T47D (cell line): ENCODE measurements around the gene OR2AP1.
"Not testable (repeated sequence)": the region's sequence is repeated elsewhere in the genome, so short reads cannot be mapped to it uniquely, and the experiment has no call there.

Source experiments
- DNase-seq, 2 experiments: peaks; one replicate each; pipeline versions ENCODE4 v3.0.0 to v3.0.0-alpha.2; 2011 to 2012; ENCODE audit warnings: low read depth in 1 of 2, low spot score in 1 of 2
- JUND ChIP-seq: IDR thresholded peaks from 2 replicates; pipeline ENCODE4 v1.6.1; 2012; ENCODE audit warnings: low read depth
- in situ Hi-C: cut with HindIII; loops from 2 replicates; pipeline ENCODE4 v1.10.0; 2016; ENCODE audit warnings: low sequenced_read_pairs, low pct_unique_long_range_greater_than_20kb

The OR2AP1 gene

DNA sequence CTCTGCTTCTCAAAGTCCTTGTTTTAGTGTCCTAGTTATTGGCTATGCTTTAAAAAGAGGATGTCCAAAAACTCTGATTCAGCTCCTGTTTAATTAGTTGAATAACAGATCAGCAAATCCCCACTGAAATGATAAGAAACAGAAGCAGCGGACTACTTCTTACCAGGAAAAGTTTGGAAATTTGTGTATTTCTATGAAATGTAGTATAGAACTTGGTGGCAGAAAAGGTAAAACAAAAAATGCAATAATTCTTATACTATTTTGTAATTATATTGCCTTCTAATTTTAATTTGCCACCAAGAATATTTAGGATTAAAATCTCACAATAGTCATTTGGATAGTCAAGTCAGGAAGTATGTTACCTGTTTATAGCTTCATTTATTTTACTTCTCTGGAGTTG is at the start of gene OR2AP1:
TSS of gene OR2AP1 (plus strand) at position 301 of the 400 bp plus-strand sequence. CDS start 1,947 bp downstream, outside the sequence.
- in situ Hi-C loops: no loop called here
- TF ChIP-seq JUND: no peak
- no peak for DNase-seq

DNA sequence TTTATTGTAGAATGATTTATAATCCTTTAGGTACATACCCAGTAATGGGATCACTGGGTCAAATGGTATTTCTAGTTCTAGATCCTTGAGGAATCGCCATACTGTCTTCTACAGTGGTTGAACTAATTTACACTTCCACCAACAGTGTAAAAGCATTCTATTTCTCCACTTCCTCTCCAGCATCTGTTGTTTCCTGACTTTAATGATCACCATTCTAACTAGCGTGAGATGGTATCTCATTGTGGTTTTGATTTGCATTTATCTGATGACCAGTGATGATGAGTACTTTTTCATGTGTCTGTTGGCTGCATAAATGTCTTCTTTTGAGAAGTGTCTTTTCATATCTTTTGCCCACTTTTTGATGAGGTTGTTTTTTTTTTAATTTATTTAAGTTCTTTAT is 24.0 kb upstream of the OR2AP1 start:
- in situ Hi-C loops, DNase-seq: not testable (repeated sequence)

DNA sequence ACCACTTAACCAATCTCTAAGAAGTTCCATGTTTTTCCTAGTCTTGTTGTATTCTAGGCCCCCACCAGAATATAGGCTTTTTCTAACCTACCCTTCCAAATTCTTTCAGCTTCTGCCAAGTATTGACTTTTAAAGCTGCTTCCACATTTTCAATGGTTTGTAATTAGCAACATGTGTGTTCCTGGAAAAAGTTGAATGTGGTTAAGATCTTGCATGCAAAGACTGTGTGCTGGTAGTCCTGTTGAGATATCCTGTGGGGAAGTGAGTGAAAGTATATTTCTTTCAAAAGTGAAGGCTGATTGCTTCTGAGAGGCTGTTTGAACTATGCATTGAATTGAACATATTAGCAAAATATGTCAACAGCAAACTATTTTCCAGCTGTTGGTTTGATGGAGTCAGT is 23.5 kb upstream of the OR2AP1 start:
- in situ Hi-C loops: no loop called here
- TF ChIP-seq JUND: no peak
- DNase-seq: no peak

DNA sequence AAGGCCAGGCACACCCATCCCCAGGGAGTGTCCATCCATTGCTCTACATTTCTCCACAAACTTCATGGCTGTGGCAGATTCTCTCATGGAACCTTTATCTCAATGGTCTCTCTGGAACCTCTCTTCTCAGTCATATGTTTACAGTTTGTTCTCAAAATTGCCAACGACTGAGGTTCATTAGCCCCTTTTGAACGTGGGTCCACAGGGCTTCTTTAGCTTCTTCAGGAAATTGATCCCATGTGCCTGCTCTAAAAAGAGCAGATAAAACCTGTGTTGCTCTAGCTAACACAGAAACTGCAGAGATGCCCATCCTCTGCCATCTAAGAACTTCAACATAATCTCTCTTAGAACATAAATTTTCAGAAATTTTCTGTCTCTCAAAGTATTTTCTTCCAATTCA is 23.0 kb upstream of the OR2AP1 start, which contains the start of gene OR6C4:
TSS of gene OR6C4 (plus strand) at position 301 of the 400 bp plus-strand sequence. CDS start 1,625 bp downstream, outside the sequence.
- in situ Hi-C loops: no loop called here
- DNase-seq: no peak
- TF ChIP-seq JUND: no peak

DNA sequence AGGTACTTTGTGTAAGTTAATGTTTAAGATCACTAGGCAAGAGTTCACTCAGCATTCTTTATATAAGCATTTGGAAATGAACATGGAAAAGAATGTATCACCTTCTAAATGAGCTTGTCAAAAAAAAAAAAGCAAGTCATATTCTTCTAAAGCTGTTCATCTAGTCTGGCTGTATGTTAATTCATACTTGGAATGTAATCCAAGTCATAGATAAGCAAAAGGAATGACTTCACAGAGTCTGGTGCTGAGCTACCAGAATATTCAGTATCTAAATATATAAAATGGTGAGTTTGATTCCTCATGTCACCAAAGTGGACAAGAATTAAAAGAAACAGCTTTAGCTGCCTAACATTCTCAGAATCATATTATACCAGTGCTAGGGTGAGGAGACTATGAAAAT is 18.0 kb upstream of the OR2AP1 start:
- DNase-seq: no peak
- in situ Hi-C loops: no loop called here
- no peak for TF ChIP-seq JUND

DNA sequence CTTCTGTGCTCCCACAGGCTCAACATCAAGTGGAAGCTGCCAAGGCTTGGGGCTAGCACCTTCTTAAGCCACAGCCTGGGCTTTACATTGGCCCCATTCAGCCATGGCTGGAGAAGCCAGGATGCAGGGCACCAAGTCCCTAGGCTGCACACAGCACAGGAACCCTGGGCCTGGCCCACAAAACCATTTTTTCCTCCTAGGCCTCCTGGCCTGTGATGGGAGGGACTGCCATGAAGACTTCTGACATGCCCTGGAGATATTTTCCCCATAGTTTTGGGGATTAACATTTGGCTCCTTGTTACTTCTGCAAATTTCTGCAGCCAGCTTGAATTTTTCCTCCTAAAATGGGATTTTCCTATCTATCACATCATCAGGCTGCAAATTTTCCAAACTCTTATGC is 2.2 kb upstream of the OR2AP1 start:
- DNase-seq, in situ Hi-C loops: not testable (repeated sequence)

DNA sequence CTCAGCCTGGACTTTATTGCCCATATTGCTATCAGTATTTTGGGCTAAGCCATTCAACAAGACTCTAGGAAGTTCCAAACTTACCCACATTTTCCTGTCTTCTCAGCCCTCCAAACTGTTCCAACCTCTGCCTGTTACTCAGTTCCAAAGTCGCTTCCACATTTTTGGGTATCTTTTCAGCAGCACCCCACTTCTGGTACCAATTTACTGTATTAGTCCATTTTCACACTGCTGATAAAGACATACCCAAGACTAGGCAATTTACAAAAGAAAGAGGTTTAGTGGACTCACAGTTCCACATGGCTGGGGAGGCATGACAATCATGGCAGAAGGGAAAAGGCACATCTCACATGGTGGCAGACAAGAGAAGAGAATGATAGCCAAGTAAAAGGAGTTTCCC is 1.6 kb upstream of the OR2AP1 start:
- DNase-seq, in situ Hi-C loops: not testable (repeated sequence)

DNA sequence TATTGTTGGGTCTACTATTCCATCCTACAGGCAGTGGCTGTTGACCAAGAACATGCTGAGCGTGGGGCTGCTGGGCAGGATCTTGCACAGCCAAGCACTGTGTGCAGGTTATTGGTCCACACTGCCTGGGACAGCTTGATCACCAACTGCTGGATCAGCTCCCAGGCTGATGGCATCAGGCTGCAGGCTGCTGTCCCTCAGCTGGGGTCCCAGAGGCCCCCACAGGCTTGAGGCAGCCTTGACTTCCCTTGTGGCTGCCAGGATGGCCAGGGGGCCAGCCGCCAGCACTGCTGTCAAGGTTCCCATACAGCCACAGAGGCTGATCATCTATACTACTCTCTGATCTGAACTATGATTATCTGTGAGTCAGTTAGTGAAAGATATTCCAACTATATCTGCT is 9.8 kb downstream of the OR2AP1 start:
- in situ Hi-C loops: no loop called here
- no peak for DNase-seq
- TF ChIP-seq JUND: no peak

DNA sequence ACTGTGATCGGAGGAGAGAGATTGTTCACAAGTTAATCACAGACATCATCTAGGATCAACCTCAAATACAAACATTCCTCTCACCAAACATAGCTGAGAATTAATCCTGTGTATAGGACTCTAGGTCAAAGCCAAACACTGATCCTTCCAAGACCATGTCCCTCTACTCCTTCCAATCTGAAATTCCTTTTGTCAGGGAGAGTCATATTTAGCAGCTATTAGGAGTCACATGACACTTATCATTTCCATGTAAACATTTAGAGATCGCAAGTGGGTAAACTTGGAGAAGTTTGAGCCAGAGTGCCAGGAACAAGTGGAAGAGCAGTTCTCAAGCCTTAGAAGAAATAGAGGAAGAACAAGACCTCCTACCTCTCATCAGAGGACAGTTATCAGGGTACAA is 13.5 kb downstream of the OR2AP1 start:
- DNase-seq: no peak
- TF ChIP-seq JUND: no peak
- in situ Hi-C loops: no loop called here

DNA sequence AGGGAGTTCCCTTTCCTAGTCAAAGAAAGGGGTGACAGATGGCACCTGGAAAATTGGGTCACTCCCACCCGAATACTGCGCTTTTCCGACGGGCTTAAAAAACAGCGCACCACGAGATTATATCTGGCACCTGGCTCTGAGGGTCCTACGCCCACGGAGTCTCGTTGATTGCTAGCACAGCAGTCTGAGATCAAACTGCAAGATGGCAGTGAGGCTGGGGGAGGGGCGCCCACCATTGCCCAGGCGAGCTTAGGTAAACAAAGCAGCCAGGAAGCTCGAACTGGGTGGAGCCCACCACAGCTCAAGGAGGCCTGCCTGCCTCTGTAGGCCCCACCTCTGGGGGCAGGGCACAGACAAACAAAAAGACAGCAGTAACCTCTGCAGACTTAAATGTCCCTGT is 17.9 kb downstream of the OR2AP1 start:
- in situ Hi-C loops, DNase-seq: not testable (repeated sequence)

DNA sequence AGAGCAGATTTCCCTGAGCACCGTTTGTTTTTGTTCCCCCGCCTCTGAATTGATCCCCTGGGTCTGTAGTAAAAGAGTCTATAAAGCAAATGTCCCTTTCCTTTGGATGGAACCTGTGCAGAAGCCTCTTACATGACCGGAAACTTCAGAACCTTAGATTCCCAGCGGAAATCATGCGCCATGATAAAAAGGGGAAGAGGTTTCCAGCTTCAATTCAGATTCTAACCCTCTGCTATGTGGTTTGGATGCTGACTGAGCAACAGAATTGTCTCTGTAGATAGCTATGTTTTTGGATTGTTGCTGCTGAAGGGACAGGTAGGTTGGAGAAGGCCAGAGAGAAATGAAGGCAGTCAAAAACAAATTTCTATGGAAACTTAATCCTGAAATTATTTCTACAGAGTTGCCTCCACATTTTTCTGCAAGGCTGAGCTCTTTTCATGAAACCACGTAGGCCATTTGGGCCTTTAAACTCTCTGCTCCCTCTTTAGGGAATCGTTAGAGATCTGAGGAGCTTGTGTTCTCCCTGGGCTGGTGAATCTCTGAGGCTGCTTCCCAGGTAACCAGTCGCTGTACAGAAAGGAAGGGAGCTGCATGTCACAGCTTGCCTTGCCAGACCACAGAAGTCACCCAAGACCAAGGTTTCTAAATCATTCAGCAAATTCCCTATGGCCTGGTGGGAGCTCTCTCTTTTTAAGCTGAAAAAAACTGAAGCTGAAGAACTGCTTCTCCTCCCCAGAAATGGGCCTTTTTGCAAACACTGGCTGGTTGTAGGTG is 35.7 kb downstream of the OR2AP1 start:
- in situ Hi-C loops: no loop called here

DNA sequence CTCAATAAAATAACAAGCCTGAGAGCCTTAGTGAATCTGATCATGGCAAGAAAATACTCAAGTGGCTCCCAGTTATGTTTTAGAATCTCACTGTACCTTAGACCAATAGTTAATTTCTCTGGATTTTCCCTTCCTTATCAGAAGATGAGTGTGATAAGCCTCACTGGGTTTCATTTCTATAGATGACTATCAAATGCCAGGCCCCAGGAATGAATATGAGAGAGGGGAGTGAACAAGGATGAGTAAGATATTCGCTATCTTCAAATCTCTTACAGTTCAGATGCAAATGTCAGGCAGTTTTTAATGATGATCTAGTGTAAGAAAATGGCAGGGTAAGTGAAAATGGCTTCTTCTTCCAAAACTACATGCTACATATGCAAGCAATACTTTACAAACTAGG is 38.3 kb downstream of the OR2AP1 start:
- no peak for DNase-seq
- no peak for TF ChIP-seq JUND
- in situ Hi-C loops: no loop called here

More for the DNA sequence above, 35.7 kb downstream of the OR2AP1 start:
- DNase-seq: no peak
- no peak for TF ChIP-seq JUND

DNA sequence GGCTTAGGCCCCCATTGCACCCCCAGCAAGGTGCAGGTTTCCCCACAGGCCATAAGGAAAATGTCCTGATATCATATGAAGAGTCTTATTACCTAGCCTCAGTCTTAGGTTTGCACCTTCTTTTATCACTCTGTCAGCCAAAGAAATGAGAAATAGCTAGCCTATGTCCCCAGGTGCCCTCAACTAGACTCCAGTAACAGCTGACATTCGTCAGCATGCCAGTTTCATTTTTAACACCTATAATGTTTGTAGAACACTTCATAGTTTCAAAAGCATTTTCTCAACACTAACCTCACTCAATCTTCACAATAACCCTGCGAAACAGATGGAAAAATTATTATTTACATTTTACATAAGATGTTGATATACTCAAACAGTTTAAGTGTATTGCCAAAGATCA is 40.4 kb downstream of the OR2AP1 start:
- DNase-seq: no peak
- in situ Hi-C loops: no loop called here
- no peak for TF ChIP-seq JUND

DNA sequence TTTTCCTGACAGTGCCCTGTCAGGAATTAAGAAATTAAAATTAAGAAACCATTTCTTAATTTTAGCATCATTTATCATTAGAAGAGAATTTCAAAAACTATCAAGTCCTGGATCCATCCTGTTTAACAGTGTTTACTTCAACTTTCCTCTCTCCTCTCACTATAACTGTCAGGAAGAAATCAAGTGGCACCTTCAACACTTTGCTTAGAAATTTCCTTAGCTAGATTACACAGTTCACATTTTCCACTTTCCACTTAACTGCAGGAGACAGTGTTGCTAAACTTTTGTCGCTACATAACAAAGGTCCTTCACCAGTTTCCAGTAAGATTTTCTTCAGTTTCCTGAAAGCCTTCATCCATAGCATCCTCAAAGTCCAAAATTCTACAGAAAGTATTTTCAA is 42.5 kb downstream of the OR2AP1 start:
- no peak for TF ChIP-seq JUND
- DNase-seq: no peak
- in situ Hi-C loops: no loop called here
